ENCODE data around the gene PRELP.

The PRELP gene

DNA sequence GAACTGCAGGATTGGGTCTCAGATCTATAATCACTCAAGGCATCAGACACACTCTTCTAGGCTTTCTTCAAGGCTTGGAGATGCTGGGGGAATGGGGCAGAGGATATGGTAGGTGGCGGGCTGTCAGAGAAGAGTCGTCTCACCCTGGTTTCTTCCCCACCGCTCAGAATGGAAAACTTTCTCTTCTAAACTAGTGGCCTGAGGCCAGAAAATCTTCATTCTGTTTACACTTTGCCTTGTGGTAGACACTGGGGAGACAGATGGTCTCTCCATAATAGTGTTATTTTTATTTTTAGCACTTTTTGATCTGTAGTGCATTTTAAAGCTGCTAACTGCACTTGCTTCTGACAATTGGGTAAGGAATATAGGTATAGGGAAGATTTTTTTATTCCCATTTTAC, 2.6 kb downstream of the PRELP start:
- TF ChIP-seq CTCF (IDR thresholded peaks at IDR 0.05; ENCODE audit: borderline replicate concordance, control extremely low read depth, extremely low read depth, insufficient read depth, missing control alignments) = no peak
- in situ Hi-C loops (cut with MboI; ENCODE audit: low sequenced_read_pairs, unreplicated experiment) = no loop called here
- no peak for DNase-seq (ENCODE audit: low spot score)

DNA sequence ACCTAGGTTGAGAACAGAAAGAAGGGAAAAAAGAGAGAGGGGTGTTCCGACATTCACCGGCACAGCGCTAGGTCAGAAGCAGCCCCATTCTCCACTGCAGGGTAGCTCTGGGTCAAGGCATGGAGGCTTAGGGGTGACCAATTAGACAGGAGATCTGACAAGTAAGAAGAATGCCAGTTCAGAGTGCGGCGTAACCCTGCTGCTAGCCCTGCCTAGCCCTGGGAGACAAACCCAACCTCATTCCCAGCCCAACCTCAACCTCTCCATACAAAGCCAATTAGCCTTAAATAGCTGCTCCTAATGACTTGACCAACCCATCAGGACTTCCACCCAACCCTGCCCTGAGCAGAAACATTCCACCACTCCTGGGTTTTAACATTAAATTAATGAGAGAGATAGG, 3.4 kb downstream of the PRELP start:
- no peak for TF ChIP-seq CTCF (IDR thresholded peaks at IDR 0.05; ENCODE audit: borderline replicate concordance, control extremely low read depth, extremely low read depth, insufficient read depth, missing control alignments)
- no peak for DNase-seq (ENCODE audit: low spot score)
- in situ Hi-C loops (cut with MboI; ENCODE audit: low sequenced_read_pairs, unreplicated experiment) = no loop called here

DNA sequence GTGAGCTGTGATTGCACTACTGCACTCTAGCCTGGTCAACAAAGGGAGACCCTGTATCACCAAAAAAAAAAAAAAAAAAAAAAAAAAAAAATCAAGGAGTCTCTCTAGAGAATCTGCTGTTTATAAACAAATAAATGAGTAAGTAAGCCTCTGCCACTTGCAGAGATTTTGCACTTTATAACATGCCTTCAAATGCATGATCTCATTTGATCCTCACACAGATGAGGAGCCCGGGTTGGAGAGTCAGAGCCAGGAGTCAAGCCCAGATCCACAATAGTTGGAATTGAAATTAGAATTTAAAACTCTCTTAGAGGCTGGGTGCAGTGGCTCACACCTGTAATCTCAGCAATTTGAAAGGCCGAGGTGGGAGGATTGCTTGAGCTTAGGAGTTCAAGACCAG, 4.0 kb downstream of the PRELP start:
- no peak for DNase-seq (ENCODE audit: low spot score)
- in situ Hi-C loops (cut with MboI; ENCODE audit: low sequenced_read_pairs, unreplicated experiment) = loop anchor here (10.0 kb wide), 1 partner anchor 205 kb away; no protein-coding TSS in a partner anchor
- no peak for TF ChIP-seq CTCF (IDR thresholded peaks at IDR 0.05; ENCODE audit: borderline replicate concordance, control extremely low read depth, extremely low read depth, insufficient read depth, missing control alignments)

DNA sequence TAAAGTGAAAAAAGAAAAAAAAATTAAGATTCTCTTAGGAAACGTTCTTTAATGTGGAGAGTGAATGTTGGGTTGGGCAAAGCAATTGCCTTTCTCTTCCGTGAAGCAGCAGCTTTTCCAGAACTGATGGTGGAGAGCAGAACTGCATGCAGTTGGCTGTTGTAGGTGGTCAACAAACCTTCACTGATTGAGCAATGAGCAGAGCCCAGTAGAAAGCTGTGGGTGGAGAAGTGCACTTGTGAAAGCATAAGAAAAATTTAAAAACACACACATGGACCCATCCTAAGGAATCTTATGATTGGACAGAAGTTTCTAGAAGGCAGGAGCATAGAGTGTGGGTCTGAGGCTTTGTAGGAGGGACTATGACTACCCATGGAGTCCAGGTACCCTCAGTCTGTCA, 4.5 kb downstream of the PRELP start:
- DNase-seq (ENCODE audit: low spot score) = no peak
- in situ Hi-C loops (cut with MboI; ENCODE audit: low sequenced_read_pairs, unreplicated experiment) = loop anchor here (10.0 kb wide), 1 partner anchor 205 kb away; no protein-coding TSS in a partner anchor
- TF ChIP-seq CTCF (IDR thresholded peaks at IDR 0.05; ENCODE audit: borderline replicate concordance, control extremely low read depth, extremely low read depth, insufficient read depth, missing control alignments) = no peak

GRCh38 chr1:203480525-203481084, 5.0 kb downstream of the PRELP start:
- TF ChIP-seq CTCF (IDR thresholded peaks at IDR 0.05; ENCODE audit: borderline replicate concordance, control extremely low read depth, extremely low read depth, insufficient read depth, missing control alignments) = no peak
- in situ Hi-C loops (cut with MboI; ENCODE audit: low sequenced_read_pairs, unreplicated experiment) = loop anchor here (10.0 kb wide), 1 partner anchor 206 kb away; no protein-coding TSS in a partner anchor
- DNase-seq (ENCODE audit: low spot score) = no peak

DNA sequence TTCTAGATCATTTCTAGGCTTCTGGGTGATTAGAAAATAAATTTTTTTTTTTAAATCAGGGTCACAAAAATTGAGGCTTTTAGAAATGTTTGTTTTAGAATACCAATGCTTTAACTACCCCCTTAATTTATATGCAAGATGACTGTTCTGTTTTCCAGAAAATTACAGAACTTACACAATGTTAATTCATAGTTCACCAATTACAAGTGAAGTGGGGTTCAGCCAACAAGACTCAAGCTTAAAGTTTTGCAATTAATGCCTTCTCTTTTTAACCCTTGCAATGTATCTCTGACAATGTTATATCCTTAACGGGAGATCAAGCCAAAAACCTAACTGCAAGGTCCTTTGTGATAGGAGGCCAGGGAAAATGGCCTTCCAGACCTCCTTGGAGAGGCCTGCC, 5.6 kb downstream of the PRELP start:
- in situ Hi-C loops (cut with MboI; ENCODE audit: low sequenced_read_pairs, unreplicated experiment) = loop anchor here (10.0 kb wide), 1 partner anchor 206 kb away; no protein-coding TSS in a partner anchor
- no peak for TF ChIP-seq CTCF (IDR thresholded peaks at IDR 0.05; ENCODE audit: borderline replicate concordance, control extremely low read depth, extremely low read depth, insufficient read depth, missing control alignments)

More for the DNA sequence above, 5.6 kb downstream of the PRELP start:
- DNase-seq (ENCODE audit: low spot score) = no peak
